H1 (cell line): ENCODE results near the gene ADCK2. TPM values are rescaled to one million over a fixed set of nuclear protein-coding genes. Genes with fewer than 3 reads are reported as not detected.

Source experiments
- KDM5A ChIP-seq: fragments of 200-600 bp; IDR thresholded peaks from 2 replicates; pipeline ENCODE4 v1.7.1; 2012; ENCODE audit warnings: mild to moderate bottlenecking, low read length, inconsistent platforms, mixed read lengths
- POLR2AphosphoS5 ChIP-seq: IDR thresholded peaks from 2 replicates; pipeline ENCODE4 v1.6.1; 2011; ENCODE audit warnings: low read depth, low read length
- SUZ12 ChIP-seq: fragments of 200-600 bp; sonication (generic); IDR thresholded peaks from 2 replicates; pipeline ENCODE4 v1.6.1; 2012; ENCODE audit warnings: mild to moderate bottlenecking, inconsistent platforms, low read length, moderate library complexity, mixed read lengths
- TEAD4 ChIP-seq: IDR thresholded peaks from 2 replicates; pipeline ENCODE4 v1.6.1; 2012; ENCODE audit warnings: low read depth, low read length, inconsistent platforms, mixed read lengths
- YY1 ChIP-seq: IDR thresholded peaks from 2 replicates; pipeline ENCODE4 v1.6.1; 2011; ENCODE audit warnings: low read depth, mild to moderate bottlenecking, low read length
- polyA plus RNA-seq, 7 experiments: library from polyadenylated mRNA; depleted of rRNA in 3 of 7; stranded (reverse) in 5 of 7; unstranded in 2 of 7; fragments of >200 nt in 5 of 7; fragments of 200-250 nt in 2 of 7; gene quantifications; 1 replicate in 5 of 7; 2 replicates in 1 of 7; 4 replicates in 1 of 7; pipeline versions ENCODE4 v1.2.1 to v1.2.3, GENCODE V29; 2011 to 2013; ENCODE audit warnings: missing spikeins in 2 of 7, mixed read lengths in 2 of 7
- total RNA-seq: library from RNA; stranded (reverse); fragmentation: NEBNext Ultra II Directional; extraction: Animal tissue kit (Norgen Biotek cat#: 25700); gene quantifications from 2 replicates; pipeline ENCODE4 v1.2.1, GENCODE V29; 2021
- TF ChIP-seq, protein P1 (sequence below): fragments of 300-600 bp; sonication (generic); IDR thresholded peaks from 2 replicates; pipeline ENCODE4 v1.7.1; 2012; ENCODE audit warnings: low read length, moderate library complexity, mild to moderate bottlenecking, inconsistent platforms; ENCODE audit not compliant: insufficient replicate concordance

The ADCK2 gene
- total and polyA plus RNA-seq, 2 of the 8 experiments (the other 6 are each of a cell fraction or from before 2014, with no cell fraction given): 6.9 to 11.7 TPM

GRCh38 chr7:140646931-140647647 is 25.7 kb upstream of the ADCK2 start (continued):
- no peak for TF ChIP-seq TEAD4
- TF ChIP-seq POLR2AphosphoS5: no peak
- TF ChIP-seq, protein P1, sequence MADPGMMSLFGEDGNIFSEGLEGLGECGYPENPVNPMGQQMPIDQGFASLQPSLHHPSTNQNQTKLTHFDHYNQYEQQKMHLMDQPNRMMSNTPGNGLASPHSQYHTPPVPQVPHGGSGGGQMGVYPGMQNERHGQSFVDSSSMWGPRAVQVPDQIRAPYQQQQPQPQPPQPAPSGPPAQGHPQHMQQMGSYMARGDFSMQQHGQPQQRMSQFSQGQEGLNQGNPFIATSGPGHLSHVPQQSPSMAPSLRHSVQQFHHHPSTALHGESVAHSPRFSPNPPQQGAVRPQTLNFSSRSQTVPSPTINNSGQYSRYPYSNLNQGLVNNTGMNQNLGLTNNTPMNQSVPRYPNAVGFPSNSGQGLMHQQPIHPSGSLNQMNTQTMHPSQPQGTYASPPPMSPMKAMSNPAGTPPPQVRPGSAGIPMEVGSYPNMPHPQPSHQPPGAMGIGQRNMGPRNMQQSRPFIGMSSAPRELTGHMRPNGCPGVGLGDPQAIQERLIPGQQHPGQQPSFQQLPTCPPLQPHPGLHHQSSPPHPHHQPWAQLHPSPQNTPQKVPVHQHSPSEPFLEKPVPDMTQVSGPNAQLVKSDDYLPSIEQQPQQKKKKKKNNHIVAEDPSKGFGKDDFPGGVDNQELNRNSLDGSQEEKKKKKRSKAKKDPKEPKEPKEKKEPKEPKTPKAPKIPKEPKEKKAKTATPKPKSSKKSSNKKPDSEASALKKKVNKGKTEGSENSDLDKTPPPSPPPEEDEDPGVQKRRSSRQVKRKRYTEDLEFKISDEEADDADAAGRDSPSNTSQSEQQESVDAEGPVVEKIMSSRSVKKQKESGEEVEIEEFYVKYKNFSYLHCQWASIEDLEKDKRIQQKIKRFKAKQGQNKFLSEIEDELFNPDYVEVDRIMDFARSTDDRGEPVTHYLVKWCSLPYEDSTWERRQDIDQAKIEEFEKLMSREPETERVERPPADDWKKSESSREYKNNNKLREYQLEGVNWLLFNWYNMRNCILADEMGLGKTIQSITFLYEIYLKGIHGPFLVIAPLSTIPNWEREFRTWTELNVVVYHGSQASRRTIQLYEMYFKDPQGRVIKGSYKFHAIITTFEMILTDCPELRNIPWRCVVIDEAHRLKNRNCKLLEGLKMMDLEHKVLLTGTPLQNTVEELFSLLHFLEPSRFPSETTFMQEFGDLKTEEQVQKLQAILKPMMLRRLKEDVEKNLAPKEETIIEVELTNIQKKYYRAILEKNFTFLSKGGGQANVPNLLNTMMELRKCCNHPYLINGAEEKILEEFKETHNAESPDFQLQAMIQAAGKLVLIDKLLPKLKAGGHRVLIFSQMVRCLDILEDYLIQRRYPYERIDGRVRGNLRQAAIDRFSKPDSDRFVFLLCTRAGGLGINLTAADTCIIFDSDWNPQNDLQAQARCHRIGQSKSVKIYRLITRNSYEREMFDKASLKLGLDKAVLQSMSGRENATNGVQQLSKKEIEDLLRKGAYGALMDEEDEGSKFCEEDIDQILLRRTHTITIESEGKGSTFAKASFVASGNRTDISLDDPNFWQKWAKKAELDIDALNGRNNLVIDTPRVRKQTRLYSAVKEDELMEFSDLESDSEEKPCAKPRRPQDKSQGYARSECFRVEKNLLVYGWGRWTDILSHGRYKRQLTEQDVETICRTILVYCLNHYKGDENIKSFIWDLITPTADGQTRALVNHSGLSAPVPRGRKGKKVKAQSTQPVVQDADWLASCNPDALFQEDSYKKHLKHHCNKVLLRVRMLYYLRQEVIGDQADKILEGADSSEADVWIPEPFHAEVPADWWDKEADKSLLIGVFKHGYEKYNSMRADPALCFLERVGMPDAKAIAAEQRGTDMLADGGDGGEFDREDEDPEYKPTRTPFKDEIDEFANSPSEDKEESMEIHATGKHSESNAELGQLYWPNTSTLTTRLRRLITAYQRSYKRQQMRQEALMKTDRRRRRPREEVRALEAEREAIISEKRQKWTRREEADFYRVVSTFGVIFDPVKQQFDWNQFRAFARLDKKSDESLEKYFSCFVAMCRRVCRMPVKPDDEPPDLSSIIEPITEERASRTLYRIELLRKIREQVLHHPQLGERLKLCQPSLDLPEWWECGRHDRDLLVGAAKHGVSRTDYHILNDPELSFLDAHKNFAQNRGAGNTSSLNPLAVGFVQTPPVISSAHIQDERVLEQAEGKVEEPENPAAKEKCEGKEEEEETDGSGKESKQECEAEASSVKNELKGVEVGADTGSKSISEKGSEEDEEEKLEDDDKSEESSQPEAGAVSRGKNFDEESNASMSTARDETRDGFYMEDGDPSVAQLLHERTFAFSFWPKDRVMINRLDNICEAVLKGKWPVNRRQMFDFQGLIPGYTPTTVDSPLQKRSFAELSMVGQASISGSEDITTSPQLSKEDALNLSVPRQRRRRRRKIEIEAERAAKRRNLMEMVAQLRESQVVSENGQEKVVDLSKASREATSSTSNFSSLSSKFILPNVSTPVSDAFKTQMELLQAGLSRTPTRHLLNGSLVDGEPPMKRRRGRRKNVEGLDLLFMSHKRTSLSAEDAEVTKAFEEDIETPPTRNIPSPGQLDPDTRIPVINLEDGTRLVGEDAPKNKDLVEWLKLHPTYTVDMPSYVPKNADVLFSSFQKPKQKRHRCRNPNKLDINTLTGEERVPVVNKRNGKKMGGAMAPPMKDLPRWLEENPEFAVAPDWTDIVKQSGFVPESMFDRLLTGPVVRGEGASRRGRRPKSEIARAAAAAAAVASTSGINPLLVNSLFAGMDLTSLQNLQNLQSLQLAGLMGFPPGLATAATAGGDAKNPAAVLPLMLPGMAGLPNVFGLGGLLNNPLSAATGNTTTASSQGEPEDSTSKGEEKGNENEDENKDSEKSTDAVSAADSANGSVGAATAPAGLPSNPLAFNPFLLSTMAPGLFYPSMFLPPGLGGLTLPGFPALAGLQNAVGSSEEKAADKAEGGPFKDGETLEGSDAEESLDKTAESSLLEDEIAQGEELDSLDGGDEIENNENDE: no peak
- TF ChIP-seq KDM5A: no peak
- TF ChIP-seq SUZ12: no peak
- TF ChIP-seq YY1: peak; percentile 82
